Activated CD4-positive, alpha-beta memory T cell treated with anti-CD3 and anti-CD28 coated beads for 36 hours (primary cell): ENCODE results near the gene CLIC1. TPM values are rescaled to one million over a fixed set of nuclear protein-coding genes. Genes with fewer than 3 reads are reported as not detected.

Experiments used
- CTCF ChIA-PET: fragments of 350-600 bp; sonication (Branson Sonifier 250); formaldehyde crosslinking; loops from one replicate; lab custom pipeline; 2021; ENCODE audit warnings: antibody characterized with exemption, inconsistent platforms; lab: Charles Lee
- POLR2A ChIA-PET: fragments of 350-600 bp; sonication (Branson Sonifier 250); formaldehyde crosslinking; loops from one replicate; lab custom pipeline; 2021; ENCODE audit warnings: antibody characterized with exemption; lab: Charles Lee
- DNase-seq: peaks from one replicate; pipeline ENCODE4 v3.0.0-alpha.2; 2020
- H3K27ac Mint-ChIP-seq: one replicate; pipeline ENCODE4 v1.8.0; 2021; ENCODE audit warnings: mixed read lengths
- H3K27me3 Mint-ChIP-seq: one replicate; pipeline ENCODE4 v1.8.0; 2021; ENCODE audit warnings: mixed read lengths
- H3K36me3 Mint-ChIP-seq: one replicate; pipeline ENCODE4 v1.8.0; 2021; ENCODE audit warnings: mixed read lengths
- H3K4me1 Mint-ChIP-seq: one replicate; pipeline ENCODE4 v1.8.0; 2021; ENCODE audit warnings: low read depth, mixed read lengths
- H3K4me3 Mint-ChIP-seq: one replicate; pipeline ENCODE4 v1.8.0; 2021; ENCODE audit warnings: mild to moderate bottlenecking, mixed read lengths
- H3K9me3 Mint-ChIP-seq: one replicate; pipeline ENCODE4 v1.8.0; 2021; ENCODE audit warnings: mixed read lengths
- intact Hi-C: fragments of 100-400 bp; cut with micrococcal nuclease; formaldehyde crosslinking; loops from one replicate; pipeline ENCODE4 v1.15.1; 2023
- total RNA-seq, 2 experiments: library from RNA; stranded (reverse); gene quantifications; one replicate each; pipeline ENCODE4 v1.2.3, GENCODE V29; 2021

The CLIC1 gene
- total RNA-seq, 2 experiments from 2014 or later, result 430 to 442 TPM

DNA sequence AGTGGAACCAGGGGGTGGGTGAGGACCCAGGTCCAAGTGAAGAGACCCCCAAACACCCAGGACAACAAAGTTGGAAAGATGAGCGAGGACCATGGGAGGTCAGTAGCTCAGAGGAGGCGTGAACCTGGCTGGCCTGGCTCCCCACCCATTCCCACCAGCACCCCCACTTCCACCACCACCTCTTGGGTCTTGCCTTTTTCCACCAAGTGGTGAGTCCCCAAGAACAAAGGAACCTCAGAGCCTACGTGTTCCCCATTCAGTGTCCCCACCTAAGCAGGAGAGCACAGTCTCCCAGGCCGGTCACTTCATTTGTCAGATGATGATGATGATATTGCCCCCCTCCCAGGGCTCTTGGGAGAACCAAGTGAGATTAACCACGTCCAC lies 41.3 kb upstream of the CLIC1 start:
- Mint-ChIP-seq H3K27ac (peak overlapping the region; percentile 74), H3K36me3 (peaks cover 24% of the 10 kb centered on the region), H3K9me3 (no peaks in the 10 kb centered on the region), H3K4me1 (peaks cover 32% of the 10 kb centered on the region), H3K4me3 (no peak overlapping the region), H3K27me3 (no peaks in the 10 kb centered on the region)
- ChIA-PET CTCF (interaction anchor here (1.3 to 1.9 kb wide), 3 partner anchors 8 to 18 kb away, joined by 5 to 8 read pairs (median 6); partner anchors contain the start of gene VARS1), POLR2A (interaction anchor here (0.7 to 0.8 kb wide), 2 partner anchors 17 to 56 kb away, joined by 3 read pairs; no protein-coding TSS in a partner anchor)
- intact Hi-C loops, result loop anchor here (2.0 to 5.0 kb wide), 2 partner anchors 17 to 45 kb away; partner anchors contain the start of gene VARS1
- DNase-seq, result no peak

- intact Hi-C loops, result loop anchor here (2.0 to 5.0 kb wide), 2 partner anchors 18 to 45 kb away; partner anchors contain the start of gene VARS1
- Mint-ChIP-seq H3K4me3 (peak within 1 kb of the TSS; percentile 26), H3K4me1 (peaks cover 36% of the 10 kb centered on the region), H3K36me3 (peaks cover 20% of the 10 kb centered on the region), H3K27me3 (no peaks in the 10 kb centered on the region), H3K27ac (peak within 1 kb of the TSS; percentile 74), H3K9me3 (no peaks in the 10 kb centered on the region)
- POLR2A ChIA-PET, result interaction anchor here (0.7 to 0.8 kb wide), 2 partner anchors 18 to 57 kb away, joined by 3 read pairs; no protein-coding TSS in a partner anchor
- DNase-seq, result peak; percentile 91
- CTCF ChIA-PET, result interaction anchor here (1.3 to 1.9 kb wide), 3 partner anchors 8 to 19 kb away, joined by 5 to 8 read pairs (median 6); partner anchors contain the start of gene VARS1
These were observed 40.8 kb upstream of the CLIC1 start, which contains the start of gene VWA7 for GRCh38 chr6:31776989-31777666. Gene VWA7, minus strand, starts transcription at chr6:31777328. Its CDS starts 549 bp downstream, at chr6:31776779.

DNA sequence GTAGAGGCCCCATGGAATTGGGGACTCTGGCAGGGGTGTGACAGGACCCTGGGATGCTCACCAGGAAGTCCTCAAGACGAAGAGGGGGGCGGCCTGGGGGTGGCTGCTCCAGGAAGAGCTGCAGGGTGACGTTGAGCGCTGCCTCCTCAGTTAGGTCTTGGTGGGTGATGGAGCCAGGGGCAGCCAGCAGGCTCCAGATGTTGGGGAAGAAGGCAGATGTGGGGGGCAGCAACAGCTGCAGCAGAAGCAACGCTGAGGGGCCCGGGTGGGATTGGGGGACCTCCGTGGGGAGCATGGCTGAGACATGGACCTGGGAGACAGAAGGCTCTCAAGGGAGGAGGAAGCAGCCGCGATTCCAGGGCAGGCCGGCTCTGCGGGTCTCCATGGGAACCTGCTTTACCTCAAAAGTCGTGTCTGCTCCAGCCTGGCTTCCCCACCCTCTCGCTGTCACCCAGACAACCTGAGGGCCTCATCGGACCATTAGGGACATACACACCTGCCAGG lies 40.2 kb upstream of the CLIC1 start:
- ChIA-PET CTCF (no interaction called here), POLR2A (no interaction called here)
- H3K9me3 Mint-ChIP-seq, result no peaks in the 10 kb centered on the region
- peak overlapping the region; percentile 26 for H3K4me3 Mint-ChIP-seq
- peaks cover 39% of the 10 kb centered on the region for H3K4me1 Mint-ChIP-seq
- peaks cover 20% of the 10 kb centered on the region for H3K36me3 Mint-ChIP-seq
- intact Hi-C loops, result loop anchor here (2.0 to 5.0 kb wide), 2 partner anchors 18 to 46 kb away; partner anchors contain the start of gene VARS1
- no peak for DNase-seq
- no peaks in the 10 kb centered on the region for H3K27me3 Mint-ChIP-seq
- peak overlapping the region; percentile 56 for H3K27ac Mint-ChIP-seq

GRCh38 chr6:31775633-31776484 lies 39.5 kb upstream of the CLIC1 start:
- ChIA-PET CTCF (interaction anchor here (1.9 kb wide), 1 partner anchor 16 kb away, joined by 7 read pairs; no protein-coding TSS in a partner anchor), POLR2A (interaction anchor here (0.9 kb wide), 1 partner anchor 36 kb away, joined by 3 read pairs; no protein-coding TSS in a partner anchor)
- Mint-ChIP-seq H3K9me3 (no peaks in the 10 kb centered on the region), H3K4me3 (no peak overlapping the region), H3K27ac (peak overlapping the region; percentile 56), H3K4me1 (peaks cover 44% of the 10 kb centered on the region), H3K36me3 (peaks cover 15% of the 10 kb centered on the region), H3K27me3 (no peaks in the 10 kb centered on the region)
- intact Hi-C loops, result loop anchor here (2.0 to 5.0 kb wide), 2 partner anchors 19 to 46 kb away; partner anchors contain the start of gene VARS1
- DNase-seq, result no peak

- peaks cover 8% of the 10 kb centered on the region for H3K36me3 Mint-ChIP-seq
- no peak overlapping the region for H3K27ac Mint-ChIP-seq
- DNase-seq, result no peak
- peaks cover 44% of the 10 kb centered on the region for H3K4me1 Mint-ChIP-seq
- ChIA-PET CTCF (interaction anchor here (1.9 kb wide), 1 partner anchor 16 kb away, joined by 7 read pairs; no protein-coding TSS in a partner anchor), POLR2A (interaction anchor here (0.9 kb wide), 1 partner anchor 37 kb away, joined by 3 read pairs; no protein-coding TSS in a partner anchor)
- H3K4me3 Mint-ChIP-seq, result no peak overlapping the region
- no peaks in the 10 kb centered on the region for H3K9me3 Mint-ChIP-seq
- H3K27me3 Mint-ChIP-seq, result no peaks in the 10 kb centered on the region
- intact Hi-C loops, result loop anchor here (5.0 kb wide), 1 partner anchor 47 kb away; no protein-coding TSS in a partner anchor
These were observed 38.9 kb upstream of the CLIC1 start for GRCh38 chr6:31775184-31775583.

DNA sequence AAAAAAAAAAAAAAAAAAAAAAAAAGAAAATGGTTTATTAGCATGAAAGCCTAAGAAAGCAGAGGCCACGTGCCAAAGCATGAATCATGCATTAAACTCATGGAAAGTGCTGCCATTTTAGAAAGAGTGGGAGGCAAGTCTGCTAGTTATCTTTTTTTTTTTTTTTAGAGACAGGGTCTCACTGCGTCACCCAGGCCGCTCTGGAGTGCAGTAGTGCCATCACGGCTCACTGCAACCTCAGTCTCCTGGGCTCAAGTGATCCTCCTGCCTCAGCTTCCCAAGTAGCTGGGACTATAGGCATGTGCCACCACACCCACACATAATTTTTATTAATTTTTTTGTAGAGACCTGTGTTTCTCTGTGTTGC lies 35.6 kb upstream of the CLIC1 start:
- intact Hi-C loops, result no loop called here
- Mint-ChIP-seq H3K36me3 (peaks cover under 1% of the 10 kb centered on the region), H3K27me3 (no peaks in the 10 kb centered on the region), H3K9me3 (no peaks in the 10 kb centered on the region), H3K4me1 (peaks cover 39% of the 10 kb centered on the region), H3K27ac (no peak overlapping the region), H3K4me3 (no peak overlapping the region)
- POLR2A ChIA-PET, result interaction anchor here (0.6 to 1.4 kb wide), 2 partner anchors 24 to 35 kb away, joined by 3 to 4 read pairs; partner anchors contain the start of genes LSM2 and VARS1
- peak; percentile 32 for DNase-seq
- CTCF ChIA-PET, result interaction anchor here (0.9 to 4.9 kb wide), 3 partner anchors 23 to 34 kb away, joined by 4 to 67 read pairs (median 6); partner anchors contain the start of genes CLIC1, MSH5 and VARS1

GRCh38 chr6:31770860-31771259 lies 34.5 kb upstream of the CLIC1 start:
- Mint-ChIP-seq H3K4me3 (no peak overlapping the region), H3K27ac (peak overlapping the region; percentile 50), H3K27me3 (no peaks in the 10 kb centered on the region), H3K9me3 (no peaks in the 10 kb centered on the region), H3K36me3 (no peaks in the 10 kb centered on the region), H3K4me1 (peaks cover 28% of the 10 kb centered on the region)
- ChIA-PET POLR2A (interaction anchor here (1.4 kb wide), 1 partner anchor 36 kb away, joined by 3 read pairs; the partner anchor contains the start of gene LSM2), CTCF (interaction anchor here (0.7 to 4.9 kb wide), 11 partner anchors 10 to 182 kb away, joined by 3 to 67 read pairs (median 13); partner anchors contain the start of genes CLIC1, DDAH2, LY6G5C and MSH5)
- intact Hi-C loops, result no loop called here
- DNase-seq, result no peak

DNA sequence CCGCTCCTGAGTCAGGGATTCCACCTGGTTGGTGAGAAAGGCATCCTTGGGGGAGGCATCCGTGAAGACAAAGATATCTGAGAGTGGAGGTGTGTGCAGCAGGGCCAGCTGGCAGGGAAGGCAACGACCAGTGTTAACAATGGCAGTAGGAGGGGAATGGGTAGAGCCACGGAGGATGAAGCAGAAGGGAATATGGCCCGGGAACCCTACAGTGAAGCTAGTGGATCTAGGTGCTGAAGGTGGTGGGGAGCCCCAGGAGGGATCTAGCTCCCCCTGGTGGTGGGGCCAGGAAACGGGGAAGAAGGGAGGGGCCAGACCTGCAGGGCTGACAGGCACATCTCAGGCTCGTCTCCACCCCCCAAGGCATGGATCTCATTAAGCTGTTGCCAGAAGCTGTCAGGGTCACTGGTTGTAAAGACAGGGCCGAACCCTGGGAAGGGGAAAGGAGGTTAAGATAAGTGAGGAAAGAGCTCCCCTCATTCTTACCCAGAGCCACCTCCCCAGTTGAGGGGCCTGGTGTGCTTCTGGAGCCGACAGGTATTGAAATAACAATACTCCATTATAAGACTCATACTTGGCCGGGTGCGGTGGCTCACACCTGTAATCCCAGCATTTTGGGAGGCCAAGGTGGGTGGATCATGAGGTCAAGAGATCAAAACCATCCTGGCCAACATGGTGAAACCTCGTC lies 33.5 kb upstream of the CLIC1 start:
- ChIA-PET CTCF (interaction anchor here (0.6 to 4.9 kb wide), 42 partner anchors 8 to 171 kb away, joined by 3 to 67 read pairs (median 5); partner anchors contain the start of genes ABHD16A, CLIC1, DDAH2 and GPANK1), POLR2A (interaction anchor here (0.5 to 1.0 kb wide), 6 partner anchors 15 to 211 kb away, joined by 3 read pairs; partner anchors contain the start of gene LY6G5C)
- Mint-ChIP-seq H3K9me3 (no peaks in the 10 kb centered on the region), H3K36me3 (no peaks in the 10 kb centered on the region), H3K27me3 (no peaks in the 10 kb centered on the region), H3K4me3 (no peak overlapping the region), H3K27ac (peak overlapping the region; percentile 25), H3K4me1 (peaks cover 21% of the 10 kb centered on the region)
- DNase-seq, result peak; percentile 90
- intact Hi-C loops, result loop anchor here (1.0 to 2.0 kb wide), 2 partner anchors 31 to 41 kb away; partner anchors contain the start of gene DDAH2

- H3K9me3 Mint-ChIP-seq, result no peaks in the 10 kb centered on the region
- no peak for DNase-seq
- ChIA-PET POLR2A (no interaction called here), CTCF (interaction anchor here (0.6 to 4.9 kb wide), 23 partner anchors 8 to 156 kb away, joined by 3 to 67 read pairs (median 6); partner anchors contain the start of genes CLIC1, DDAH2, GPANK1 and LSM2)
- no peaks in the 10 kb centered on the region for H3K27me3 Mint-ChIP-seq
- H3K4me1 Mint-ChIP-seq, result peaks cover 21% of the 10 kb centered on the region
- intact Hi-C loops, result loop anchor here (1.0 to 2.0 kb wide), 2 partner anchors 30 to 39 kb away; partner anchors contain the start of gene DDAH2
- H3K4me3 Mint-ChIP-seq, result no peak overlapping the region
- peaks cover 2% of the 10 kb centered on the region for H3K36me3 Mint-ChIP-seq
- H3K27ac Mint-ChIP-seq, result no peak overlapping the region
These were observed 32.3 kb upstream of the CLIC1 start for GRCh38 chr6:31768363-31769257.
